HG02588 (cell line): ENCODE results near the gene CDC27.
"Not testable (repeated sequence)": the region's sequence is repeated elsewhere in the genome, so short reads cannot be mapped to it uniquely, and the experiment has no call there.

Source experiments
- ATAC-seq: cut with Tn5 transposase; IDR thresholded peaks from one replicate; pipeline ENCODE4 v1.9.1; 2021; ENCODE audit warnings: mild to moderate bottlenecking, moderate library complexity; ENCODE audit not compliant: unreplicated experiment

The CDC27 gene

DNA sequence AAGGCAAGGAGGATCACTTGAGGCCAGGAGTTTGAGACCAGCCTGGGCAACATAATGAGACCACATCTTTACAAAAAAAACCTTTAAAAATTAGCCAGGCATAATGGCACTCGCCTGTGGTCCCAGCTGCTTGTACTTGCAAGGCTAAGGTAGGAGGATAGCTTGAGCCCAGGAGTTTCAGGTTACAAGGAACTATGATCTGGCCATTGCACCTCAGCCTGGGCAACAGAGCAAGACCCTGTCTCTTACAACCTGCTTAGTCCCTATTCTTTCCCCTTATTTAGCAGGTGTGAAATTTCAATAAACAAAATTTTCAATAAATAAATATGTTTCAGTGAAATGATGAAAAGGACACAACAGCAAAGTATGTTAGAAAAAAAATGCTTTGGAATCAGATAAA, 114.7 kb downstream of the CDC27 start:
- ATAC-seq, result not testable (repeated sequence)

DNA sequence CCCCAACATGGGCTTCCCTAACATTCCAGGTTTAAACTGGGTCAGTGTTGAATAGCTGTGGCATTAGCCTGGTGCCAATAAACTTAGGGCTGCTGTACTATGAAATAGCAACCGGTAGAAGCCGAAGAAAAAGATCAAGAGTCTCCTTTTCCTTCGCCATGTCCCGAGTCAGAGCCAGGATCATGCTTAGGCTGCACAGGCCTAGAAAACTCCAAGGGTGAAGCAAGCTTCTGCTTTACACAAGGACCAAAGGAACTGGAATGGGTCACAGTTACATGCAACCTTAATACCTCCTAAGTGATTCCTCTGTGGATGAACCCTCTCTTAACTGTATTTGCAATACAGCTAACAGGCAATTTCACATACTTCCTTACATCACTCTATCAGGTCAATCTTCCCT, 115.5 kb downstream of the CDC27 start:
- not testable (repeated sequence) for ATAC-seq

DNA sequence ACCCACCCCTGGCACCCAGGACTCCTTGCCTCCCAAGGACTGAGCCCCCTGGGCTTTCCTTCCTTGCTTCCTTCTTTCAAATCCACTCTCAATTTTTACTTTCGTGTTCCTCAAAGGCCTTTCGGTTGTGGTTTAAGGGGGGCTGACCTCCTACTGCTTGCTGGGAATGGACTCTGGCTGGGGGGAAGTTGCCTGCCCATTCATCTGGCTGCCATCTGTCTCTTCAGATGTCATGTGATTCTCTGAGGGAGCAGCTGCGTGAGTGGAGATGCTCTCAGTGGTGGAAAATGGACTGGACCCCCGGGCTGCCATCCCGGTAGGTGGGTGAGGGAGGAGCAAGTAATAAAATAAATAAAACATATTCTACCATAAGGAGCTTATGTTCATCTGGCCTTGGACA, 116.2 kb downstream of the CDC27 start:
- no peak for ATAC-seq

DNA sequence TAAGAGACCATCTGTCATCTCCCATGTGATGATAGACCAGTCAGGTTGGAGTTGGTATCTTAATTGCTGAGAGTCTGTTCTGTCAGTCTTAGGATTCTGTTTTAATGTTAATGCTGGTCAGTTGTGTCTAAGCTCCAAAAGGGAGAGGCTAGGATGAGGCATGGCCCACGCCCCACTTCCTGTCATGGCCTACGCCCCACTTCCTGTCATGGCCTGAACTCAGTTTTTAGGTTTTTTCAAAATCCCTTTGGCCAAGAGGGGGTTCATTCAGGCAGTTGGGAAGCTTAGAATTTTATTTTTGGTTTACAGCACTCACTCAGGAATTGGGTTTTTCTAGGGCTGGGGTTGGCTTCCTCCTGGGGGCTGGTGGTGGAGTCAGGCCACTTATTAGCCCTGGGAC, 117.9 kb downstream of the CDC27 start:
- not testable (repeated sequence) for ATAC-seq

DNA sequence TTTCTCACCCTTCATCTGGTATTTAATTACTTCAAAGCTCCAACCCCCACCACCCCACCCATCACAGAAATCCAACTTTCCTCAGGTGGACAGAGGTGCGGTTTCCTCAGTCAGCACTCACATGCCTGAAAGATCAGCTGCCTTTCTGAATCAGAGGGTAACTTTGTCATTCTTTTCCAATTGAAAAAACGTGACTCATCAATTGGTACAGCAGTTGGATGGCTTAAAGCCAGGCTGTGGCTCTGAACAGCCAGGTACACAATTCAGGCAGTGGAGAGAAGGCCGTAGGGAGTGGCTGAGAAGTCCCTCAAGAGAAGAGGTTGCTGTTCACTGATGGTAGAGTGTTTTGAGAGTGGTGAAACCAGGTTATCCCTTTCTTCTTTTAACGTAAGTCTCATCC, 118.8 kb downstream of the CDC27 start:
- not testable (repeated sequence) for ATAC-seq
